K562 (cell line): ENCODE measurements around the gene NRSN2. TPM values are rescaled to one million over a fixed set of nuclear protein-coding genes. Genes with fewer than 3 reads are reported as not detected.
A peak's percentile ranks its signal among the peaks of the same experiment; 100 is the strongest.

Source experiments
- ARID3A ChIP-seq: IDR thresholded peaks from 2 replicates; pipeline ENCODE4 v1.6.1; 2012; ENCODE audit warnings: low read depth, low read length, improper control_type of control experiment, borderline replicate concordance
- ATF4 ChIP-seq: fragments of 450-650 bp; formaldehyde crosslinking; IDR thresholded peaks from 2 replicates; pipeline ENCODE4 v1.4.0; 2022; ENCODE audit warnings: mild to moderate bottlenecking, moderate library complexity
- BCOR ChIP-seq: fragments of 450-650 bp; IDR thresholded peaks from 2 replicates; pipeline ENCODE4 v1.6.1; 2016
- CHD4 ChIP-seq: fragments of 200-600 bp; sonication (generic); IDR thresholded peaks from 3 replicates; pipeline ENCODE4 v1.6.1; 2012; ENCODE audit warnings: low read depth, mild to moderate bottlenecking, mixed read lengths, low read length, inconsistent platforms; ENCODE audit not compliant: insufficient read depth, insufficient replicate concordance, poor library complexity, severe bottlenecking
- CREB1 ChIP-seq, 2 experiments: sonication (generic) in 1 of 2; formaldehyde crosslinking in 1 of 2; IDR thresholded peaks; 2 replicates each; pipeline versions ENCODE4 v1.6.1 to v1.8.0; 2012 to 2022; ENCODE audit warnings: inconsistent platforms in 1 of 2, mild to moderate bottlenecking in 1 of 2, missing genetic modification reagents in 1 of 2, moderate library complexity in 1 of 2
- FIP1L1 ChIP-seq: fragments of 200-400 bp; formaldehyde crosslinking; IDR thresholded peaks from 2 replicates; pipeline ENCODE4 v1.6.1; 2018; ENCODE audit warnings: mild to moderate bottlenecking, low read depth, low read length; ENCODE audit not compliant: poor library complexity, severe bottlenecking
- KAT8 ChIP-seq: fragments of 450-650 bp; IDR thresholded peaks from 2 replicates; pipeline ENCODE4 v1.6.1; 2016; ENCODE audit warnings: low read depth, mild to moderate bottlenecking
- KDM5B ChIP-seq: fragments of 200-600 bp; sonication (generic); IDR thresholded peaks from 2 replicates; pipeline ENCODE4 v1.6.1; 2012; ENCODE audit warnings: low read depth, mild to moderate bottlenecking, moderate library complexity, low read length, control low read depth, inconsistent platforms; ENCODE audit not compliant: insufficient replicate concordance
- KLF1 ChIP-seq: fragments of 450-650 bp; IDR thresholded peaks from 2 replicates; pipeline ENCODE4 v1.6.1; 2016; ENCODE audit warnings: missing genetic modification characterization, missing compliant biosample characterization
- NR2F6 ChIP-seq: fragments of 450-650 bp; formaldehyde crosslinking; IDR thresholded peaks from 2 replicates; pipeline ENCODE4 v1.4.0; 2020; ENCODE audit warnings: mild to moderate bottlenecking
- PURB ChIP-seq: sonication (generic); formaldehyde crosslinking; IDR thresholded peaks from 2 replicates; pipeline ENCODE4 v1.9.0; 2021; ENCODE audit warnings: low read depth, mild to moderate bottlenecking, missing genetic modification reagents
- RBBP5 ChIP-seq: fragments of 200-600 bp; sonication (generic); IDR thresholded peaks from 2 replicates; pipeline ENCODE4 v1.6.1; 2012; ENCODE audit warnings: borderline replicate concordance, mild to moderate bottlenecking, low read length, control low read depth, inconsistent platforms; ENCODE audit not compliant: insufficient read depth, poor library complexity, severe bottlenecking
- SMARCB1 ChIP-seq: IDR thresholded peaks from 2 replicates; pipeline ENCODE4 v1.6.1; 2011; ENCODE audit warnings: improper control_type of control experiment, low read depth; ENCODE audit not compliant: insufficient read length
- TARDBP ChIP-seq: fragments of 450-650 bp; IDR thresholded peaks from 2 replicates; pipeline ENCODE4 v1.6.1; 2016
- XRCC4 ChIP-seq: IDR thresholded peaks from one replicate; pipeline ENCODE4 v1.6.1; 2011; ENCODE audit not compliant: insufficient read depth, insufficient read length; ENCODE audit errors: extremely low read depth
- ZBTB43 ChIP-seq: sonication (generic); formaldehyde crosslinking; IDR thresholded peaks from 2 replicates; pipeline ENCODE4 v1.8.0; 2023; ENCODE audit warnings: mild to moderate bottlenecking, missing genetic modification reagents
- ZBTB9 ChIP-seq: fragments of 450-650 bp; formaldehyde crosslinking; IDR thresholded peaks from 2 replicates; pipeline ENCODE4 v1.4.0; 2020; ENCODE audit warnings: mild to moderate bottlenecking, moderate library complexity
- ZFP1 ChIP-seq: fragments of 450-650 bp; formaldehyde crosslinking; IDR thresholded peaks from 2 replicates; pipeline ENCODE4 v1.4.0; 2020; ENCODE audit warnings: mild to moderate bottlenecking, mixed read lengths
- ZFPM2 ChIP-seq: fragments of 250-450 bp; sonication (Bioruptor Pico); IDR thresholded peaks from 2 replicates; pipeline ENCODE4 v1.5.1; 2022; ENCODE audit warnings: mild to moderate bottlenecking
- ZNF24 ChIP-seq: fragments of 450-650 bp; IDR thresholded peaks from 2 replicates; pipeline ENCODE4 v1.6.1; 2016
- ZNF551 ChIP-seq: fragments of 250-450 bp; sonication (Bioruptor Pico); IDR thresholded peaks from 2 replicates; pipeline ENCODE4 v1.5.0; 2021; ENCODE audit warnings: mild to moderate bottlenecking, moderate library complexity
- ZZZ3 ChIP-seq: fragments of 450-650 bp; IDR thresholded peaks from 2 replicates; pipeline ENCODE4 v1.6.1; 2016; ENCODE audit warnings: antibody characterized with exemption, mild to moderate bottlenecking, moderate library complexity
- polyA plus RNA-seq, 8 experiments: library from polyadenylated mRNA; depleted of rRNA in 4 of 8; stranded (reverse) in 5 of 8; unstranded in 3 of 8; fragments of >200 nt; fragmentation: Nextera tagmentation in 2 of 8; fragmentation: Illumina TruSeq in 1 of 8; extraction: Ambion mirVana in 2 of 8; extraction: Trizol in 1 of 8; gene quantifications; 2 replicates each; pipeline versions ENCODE4 v1.2.1 to v1.2.3, GENCODE V29; 2011 to 2014; ENCODE audit warnings: inconsistent platforms in 1 of 8, missing spikeins in 1 of 8
- total RNA-seq, 7 experiments: library from RNA; depleted of rRNA in 6 of 7; stranded (reverse); fragments of >200 nt in 6 of 7; fragmentation: Illumina TruSeq in 2 of 7; extraction: Trizol in 2 of 7; gene quantifications; 2 replicates each; pipeline versions ENCODE4 v1.2.1 to v1.2.3, GENCODE V29; 2011 to 2021; ENCODE audit warnings: low replicate concordance in 1 of 7

Gene NRSN2
- total and polyA plus RNA-seq, 9 of the 15 experiments (the other 6 are each of a cell fraction or from before 2014, with no cell fraction given): 7.5 to 29.7 (median 11.1) TPM

- TF ChIP-seq ATF4 (CRISPR knock-in tag): peak; percentile 99
- TF ChIP-seq CREB1 (IDR thresholded peaks at IDR 0.05): no peak
- TF ChIP-seq CREB1 (CRISPR knock-in tag; IDR thresholded peaks at IDR 0.05): peak; percentile 26; the same call in 1 of the 2 replicates
- peak; percentile 65 for TF ChIP-seq ZNF24
- TF ChIP-seq XRCC4: no peak
- TF ChIP-seq ZFP1 (CRISPR knock-in tag): no peak
- TF ChIP-seq ARID3A: peak; percentile 49; the same call in 1 of the 2 replicates
- TF ChIP-seq KAT8: no peak
- no peak for TF ChIP-seq ZBTB9 (CRISPR knock-in tag)
- TF ChIP-seq KLF1 (tag): no peak
- no peak for TF ChIP-seq FIP1L1
- TF ChIP-seq TARDBP: no peak
- 0 out of 2 replicates have a peak, but pooled peaks have one; percentile 25 for TF ChIP-seq ZZZ3
- TF ChIP-seq ZNF551 (CRISPR knock-in tag): no peak
- peak; percentile 38 for TF ChIP-seq RBBP5
- peak; percentile 31 for TF ChIP-seq KDM5B
- no peak for TF ChIP-seq BCOR
- TF ChIP-seq NR2F6 (CRISPR knock-in tag): no peak
- no peak for TF ChIP-seq ZBTB43 (CRISPR knock-in tag)
- TF ChIP-seq ZFPM2 (CRISPR knock-in tag): no peak
- TF ChIP-seq CHD4: no peak
- no peak for TF ChIP-seq SMARCB1
- no peak for TF ChIP-seq PURB
Observed at GRCh38 chr20:371755-372542, 25.0 kb downstream of the NRSN2 start (continued).
